H1 (cell line): ENCODE measurements around the gene PDE8A. TPM values are rescaled to one million over a fixed set of nuclear protein-coding genes. Genes with fewer than 3 reads are reported as not detected.
"Not testable (repeated sequence)": the region's sequence is repeated elsewhere in the genome, so short reads cannot be mapped to it uniquely, and the experiment has no call there.

ENCODE experiments used
- CTCF ChIA-PET: fragments of 300-600 bp; sonication (Branson Sonifier 250); formaldehyde crosslinking; loops from one replicate; lab custom pipeline; 2021; ENCODE audit not compliant: partially characterized antibody; lab: Charles Lee
- POLR2A ChIA-PET: fragments of 300-600 bp; sonication (Branson Sonifier 250); formaldehyde crosslinking; loops from one replicate; lab custom pipeline; 2021; ENCODE audit warnings: inconsistent platforms; ENCODE audit not compliant: partially characterized antibody; lab: Charles Lee
- DNase-seq, 2 experiments: peaks; one replicate each; pipeline versions ENCODE4 v3.0.0 to v3.0.0-alpha.2; 2010 to 2022; ENCODE audit warnings: low spot score in 2 of 2, low read depth in 1 of 2, mixed read lengths in 1 of 2
- FAIRE-seq: peaks from 2 replicates; lab custom pipeline; 2011; peaks lifted over from hg19 to GRCh38; lab: Jason Lieb, UNC
- H2AFZ ChIP-seq: 2 replicates; pipeline ENCODE4 v1.8.1; 2012; ENCODE audit warnings: low read length, inconsistent platforms
- H2AK5ac ChIP-seq: 2 replicates; pipeline ENCODE4 v1.6.1; 2013; ENCODE audit warnings: low read depth, low read length
- H2BK120ac ChIP-seq: replicated peaks from 2 replicates; pipeline ENCODE3; 2013; ENCODE audit warnings: low read depth, low read length, inconsistent platforms
- H2BK12ac ChIP-seq: 2 replicates; pipeline ENCODE4 v1.6.1; 2013; ENCODE audit warnings: low read depth, low read length
- H2BK15ac ChIP-seq: 2 replicates; pipeline ENCODE4 v1.6.1; 2013; ENCODE audit warnings: low read length
- H2BK20ac ChIP-seq: 2 replicates; pipeline ENCODE4 v1.6.1; 2013; ENCODE audit warnings: low read length
- H2BK5ac ChIP-seq: 2 replicates; pipeline ENCODE4 v1.6.1; 2013; ENCODE audit warnings: low read depth, low read length
- H3K14ac ChIP-seq: 2 replicates; pipeline ENCODE4 v1.6.1; 2013; ENCODE audit warnings: inconsistent platforms; ENCODE audit not compliant: insufficient read length
- H3K18ac ChIP-seq: 2 replicates; pipeline ENCODE4 v1.6.1; 2013; ENCODE audit warnings: low read length; ENCODE audit errors: extremely low read depth
- H3K23ac ChIP-seq: 2 replicates; pipeline ENCODE4 v1.6.1; 2013; ENCODE audit warnings: inconsistent platforms; ENCODE audit not compliant: insufficient read length
- H3K23me2 ChIP-seq: 2 replicates; pipeline ENCODE4 v1.6.1; 2013; ENCODE audit warnings: low read depth, low read length
- H3K27ac ChIP-seq: 2 replicates; pipeline ENCODE4 v1.6.1; 2011; ENCODE audit warnings: low read depth, low read length, inconsistent platforms
- H3K27me3 ChIP-seq, 4 experiments: replicated peaks in 1 of 4; 1 replicate in 1 of 4; 2 replicates in 3 of 4; pipeline versions ENCODE4 v1.6.1 to v1.8.1; 2011 to 2013; ENCODE audit warnings: low read length in 3 of 4, mild to moderate bottlenecking in 3 of 4, inconsistent platforms in 2 of 4, mixed read lengths in 2 of 4, moderate library complexity in 1 of 4; ENCODE audit not compliant: control insufficient read depth in 3 of 4, insufficient read depth in 3 of 4; ENCODE audit errors: extremely low read depth in 1 of 4
- H3K36me3 ChIP-seq, 4 experiments: 2 replicates each; pipeline versions ENCODE4 v1.6.1 to v1.8.1; 2011 to 2013; ENCODE audit warnings: mild to moderate bottlenecking in 4 of 4, low read length in 3 of 4, moderate library complexity in 2 of 4, control low read depth in 1 of 4, inconsistent platforms in 1 of 4; ENCODE audit not compliant: insufficient read depth in 4 of 4, control insufficient read depth in 2 of 4
- H3K4ac ChIP-seq: replicated peaks from 2 replicates; pipeline ENCODE3; 2013; ENCODE audit warnings: low read length, low read depth, mixed read lengths, inconsistent platforms; ENCODE audit not compliant: insufficient read length
- H3K4me1 ChIP-seq, 4 experiments: replicated peaks in 1 of 4; 1 replicate in 1 of 4; 2 replicates in 3 of 4; pipeline versions ENCODE4 v1.6.1 to v1.8.1; 2011 to 2013; ENCODE audit warnings: low read length in 3 of 4, inconsistent platforms in 2 of 4, mixed read lengths in 1 of 4; ENCODE audit not compliant: insufficient read depth in 4 of 4, control insufficient read depth in 3 of 4
- H3K4me2 ChIP-seq, 2 experiments: 2 replicates each; pipeline versions ENCODE4 v1.6.1 to v1.8.1; 2011 to 2013; ENCODE audit warnings: low read depth in 2 of 2, low read length in 2 of 2, control low read depth in 1 of 2, inconsistent platforms in 1 of 2, mild to moderate bottlenecking in 1 of 2; ENCODE audit not compliant: insufficient read depth in 1 of 2
- H3K4me3 ChIP-seq, 4 experiments: fragments of 200-600, 300-600 bp in 1 of 4; sonication (generic), shearing (Covaris generic), sonication (Bioruptor Twin) in 1 of 4; 2 replicates each; pipeline versions ENCODE4 v1.5.1 to v1.8.1; 2011 to 2016; ENCODE audit warnings: low read length in 4 of 4, low read depth in 3 of 4, control low read depth in 2 of 4, inconsistent platforms in 2 of 4, mild to moderate bottlenecking in 2 of 4, mixed read lengths in 1 of 4, moderate library complexity in 1 of 4; ENCODE audit not compliant: insufficient read depth in 2 of 4; ENCODE audit errors: extremely low read depth in 1 of 4
- H3K56ac ChIP-seq: replicated peaks from 2 replicates; pipeline ENCODE3; 2013; ENCODE audit warnings: low read depth, mild to moderate bottlenecking, mixed read lengths, low read length, inconsistent platforms; ENCODE audit not compliant: insufficient read length
- H3K79me1 ChIP-seq: 2 replicates; pipeline ENCODE4 v1.6.1; 2013; ENCODE audit warnings: low read depth, low read length, control low read depth
- H3K79me2 ChIP-seq, 2 experiments: 2 replicates each; pipeline versions ENCODE4 v1.6.1 to v1.8.1; 2012 to 2013; ENCODE audit warnings: low read length in 2 of 2, mild to moderate bottlenecking in 2 of 2, inconsistent platforms in 1 of 2; ENCODE audit not compliant: insufficient read depth in 2 of 2, control insufficient read depth in 1 of 2
- H3K9ac ChIP-seq, 4 experiments: replicated peaks in 1 of 4; 1 replicate in 1 of 4; 2 replicates in 3 of 4; pipeline versions ENCODE4 v1.6.1 to v1.8.1; 2011 to 2013; ENCODE audit warnings: low read depth in 3 of 4, low read length in 3 of 4, control low read depth in 2 of 4, mild to moderate bottlenecking in 2 of 4, moderate library complexity in 2 of 4, inconsistent platforms in 1 of 4; ENCODE audit errors: extremely low read depth in 1 of 4
- H3K9me3 ChIP-seq, 2 experiments: 2 replicates each; pipeline versions ENCODE4 v1.6.1 to v1.8.1; 2012 to 2013; ENCODE audit warnings: mild to moderate bottlenecking in 2 of 2, moderate library complexity in 2 of 2, control low read depth in 1 of 2, inconsistent platforms in 1 of 2, low read depth in 1 of 2, low read length in 1 of 2, mixed read lengths in 1 of 2; ENCODE audit not compliant: insufficient read depth in 2 of 2
- H4K20me1 ChIP-seq, 2 experiments: replicated peaks in 1 of 2; 2 replicates each; pipeline versions ENCODE3 to v1.8.1; 2011 to 2013; ENCODE audit warnings: inconsistent platforms in 2 of 2, low read length in 2 of 2, mild to moderate bottlenecking in 1 of 2; ENCODE audit not compliant: insufficient read depth in 2 of 2, control insufficient read depth in 1 of 2
- H4K5ac ChIP-seq: 2 replicates; pipeline ENCODE4 v1.6.1; 2013; ENCODE audit warnings: low read length, low read depth, mixed read lengths, inconsistent platforms; ENCODE audit not compliant: insufficient read length
- H4K8ac ChIP-seq: 2 replicates; pipeline ENCODE4 v1.8.0; 2013; ENCODE audit warnings: mild to moderate bottlenecking, moderate library complexity, low read length, inconsistent platforms; ENCODE audit not compliant: insufficient read depth; ENCODE audit errors: extremely low read depth
- H4K91ac ChIP-seq: replicated peaks from 2 replicates; pipeline ENCODE3; 2013; ENCODE audit warnings: low read length, mixed read lengths, inconsistent platforms; ENCODE audit not compliant: insufficient read length
- WGBS, 2 experiments: shearing (Covaris generic) in 1 of 2; methylation state at CpG; one replicate each; pipeline versions ENCODE4 v1.1.6 to v1.1.7; 2013 to 2015; ENCODE audit warnings: low lambda C conversion rate in 2 of 2, mixed read lengths in 2 of 2, inconsistent platforms in 1 of 2, low coverage in 1 of 2, missing lambda C conversion rate in 1 of 2; ENCODE audit not compliant: insufficient replicate concordance in 2 of 2, insufficient coverage in 1 of 2, insufficient read length in 1 of 2; ENCODE audit errors: extremely low coverage in 1 of 2, missing lambda C conversion rate in 1 of 2; 5-methylcytosine and 5-hydroxymethylcytosine counted together
- polyA plus RNA-seq, 7 experiments: library from polyadenylated mRNA; depleted of rRNA in 3 of 7; stranded (reverse) in 5 of 7; unstranded in 2 of 7; fragments of >200 nt in 5 of 7; fragments of 200-250 nt in 2 of 7; gene quantifications; 1 replicate in 5 of 7; 2 replicates in 1 of 7; 4 replicates in 1 of 7; pipeline versions ENCODE4 v1.2.1 to v1.2.3, GENCODE V29; 2011 to 2013; ENCODE audit warnings: missing spikeins in 2 of 7, mixed read lengths in 2 of 7
- total RNA-seq: library from RNA; stranded (reverse); fragmentation: NEBNext Ultra II Directional; extraction: Animal tissue kit (Norgen Biotek cat#: 25700); gene quantifications from 2 replicates; pipeline ENCODE4 v1.2.1, GENCODE V29; 2021

PDE8A gene
- total and polyA plus RNA-seq, 2 of the 8 experiments (the other 6 are each of a cell fraction or from before 2014, with no cell fraction given): 6.9 to 7.8 TPM

DNA sequence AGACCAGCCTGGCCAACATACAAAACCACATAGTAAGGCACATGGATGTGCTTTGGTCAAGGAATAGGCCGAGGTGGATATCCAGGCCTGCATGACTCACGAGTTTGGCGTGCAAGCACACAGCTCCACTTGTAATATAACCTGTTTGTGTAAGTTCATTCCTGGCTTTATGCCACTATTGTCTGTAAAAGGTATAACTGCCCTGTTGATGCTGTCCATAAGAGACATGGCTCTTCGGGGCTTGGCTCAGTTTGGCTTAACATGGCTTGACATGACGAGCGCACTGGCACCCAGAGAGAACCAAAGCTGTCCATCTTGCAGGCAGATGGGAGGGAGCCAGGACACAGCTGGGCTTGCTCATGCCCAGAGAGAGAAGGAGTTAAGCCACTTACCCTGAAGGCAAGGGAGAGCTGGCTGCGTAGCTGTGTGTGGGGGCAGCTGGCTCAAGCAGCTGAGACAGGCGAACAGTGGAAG, 195.4 kb downstream of the PDE8A start:
- H3K79me1 ChIP-seq, H3K36me3 ChIP-seq, H4K91ac ChIP-seq, H2BK120ac ChIP-seq, H3K56ac ChIP-seq, H2AFZ ChIP-seq, H3K23me2 ChIP-seq, H2BK12ac ChIP-seq, H4K20me1 ChIP-seq, FAIRE-seq, H4K8ac ChIP-seq, H4K5ac ChIP-seq, H3K14ac ChIP-seq, H3K4me2 ChIP-seq, H2AK5ac ChIP-seq, DNase-seq, H2BK20ac ChIP-seq, H3K9me3 ChIP-seq, H2BK5ac ChIP-seq, H3K4me3 ChIP-seq, POLR2A ChIA-PET, H2BK15ac ChIP-seq, H3K4ac ChIP-seq, H3K9ac ChIP-seq, H3K79me2 ChIP-seq, H3K23ac ChIP-seq, H3K27ac ChIP-seq, H3K18ac ChIP-seq, H3K4me1 ChIP-seq, H3K27me3 ChIP-seq: not testable (repeated sequence)
- 84% methylated on average over 8 of the region's 8 CpGs; no CpG with 5 or more reads in 1 of the 2 experiments for WGBS, 2 experiments
- CTCF ChIA-PET: interaction anchor here (0.7 kb wide), 1 partner anchor 8 kb away, joined by 4 read pairs; no protein-coding TSS in a partner anchor
